GM23338 (cell line): ENCODE data around the gene MAP2K5. TPM values are rescaled to one million over a fixed set of nuclear protein-coding genes. Genes with fewer than 3 reads are reported as not detected.

Experiments
- ATAC-seq: fragments of 200-7000 bp; cut with Tn5 transposase; 3 replicates; pipeline ENCODE4 v1.9.1; 2020
- DNase-seq: peaks from one replicate; pipeline ENCODE4 v3.0.0-alpha.2; 2015; ENCODE audit warnings: low spot score
- H2AFZ ChIP-seq: fragments of 200-600 bp; sonication (generic); 2 replicates; pipeline ENCODE4 v1.8.0; 2016; ENCODE audit warnings: antibody characterized with exemption, mild to moderate bottlenecking, moderate library complexity
- H3F3A ChIP-seq: fragments of 200-600 bp; sonication (generic); replicated peaks from 2 replicates; pipeline ENCODE4 v1.8.0; 2017; ENCODE audit warnings: antibody characterized with exemption, mixed run types, low read depth
- H3K27ac ChIP-seq: fragments of 200-600 bp; sonication (generic); 2 replicates; pipeline ENCODE4 v1.6.1; 2016; ENCODE audit warnings: low read depth
- H3K27me3 ChIP-seq: fragments of 200-600 bp; sonication (generic); 2 replicates; pipeline ENCODE4 v1.8.0; 2016; ENCODE audit warnings: mild to moderate bottlenecking, mixed run types, moderate library complexity; ENCODE audit not compliant: insufficient read depth
- H3K36me3 ChIP-seq: fragments of 200-600 bp; sonication (generic); 2 replicates; pipeline ENCODE4 v1.8.0; 2016; ENCODE audit warnings: mild to moderate bottlenecking; ENCODE audit not compliant: insufficient read depth
- H3K4me1 ChIP-seq: fragments of 200-600 bp; sonication (generic); 2 replicates; pipeline ENCODE4 v1.8.0; 2016; ENCODE audit warnings: mild to moderate bottlenecking, moderate library complexity; ENCODE audit not compliant: insufficient read depth
- H3K4me2 ChIP-seq: fragments of 200-600 bp; sonication (generic); 2 replicates; pipeline ENCODE4 v1.7.1; 2017; ENCODE audit warnings: mixed run types
- H3K4me3 ChIP-seq: fragments of 200-600 bp; sonication (generic); 2 replicates; pipeline ENCODE4 v1.6.1; 2016; ENCODE audit warnings: mixed run types
- H3K79me2 ChIP-seq: fragments of 200-600 bp; sonication (generic); replicated peaks from 2 replicates; pipeline ENCODE4 v1.8.0; 2017; ENCODE audit warnings: mild to moderate bottlenecking; ENCODE audit not compliant: insufficient read depth
- H3K9me2 ChIP-seq: fragments of 200-600 bp; sonication (generic); 2 replicates; pipeline ENCODE4 v1.8.0; 2017; ENCODE audit not compliant: insufficient read depth
- H4K20me1 ChIP-seq: fragments of 200-600 bp; sonication (generic); replicated peaks from 2 replicates; pipeline ENCODE4 v1.8.0; 2017; ENCODE audit warnings: mild to moderate bottlenecking; ENCODE audit not compliant: insufficient read depth
- H3K27ac Mint-ChIP-seq: 2 replicates; pipeline ENCODE4 v1.8.0; 2020; ENCODE audit warnings: inconsistent platforms, mild to moderate bottlenecking, moderate library complexity, mixed read lengths
- H3K27me3 Mint-ChIP-seq: 3 replicates; pipeline ENCODE4 v1.8.0; 2022; ENCODE audit warnings: low read depth, mild to moderate bottlenecking, moderate library complexity, mixed read lengths, inconsistent platforms; ENCODE audit not compliant: insufficient read depth, poor library complexity
- H3K36me3 Mint-ChIP-seq: 3 replicates; pipeline ENCODE4 v1.8.0; 2021; ENCODE audit warnings: low read depth, mild to moderate bottlenecking, inconsistent platforms, moderate library complexity, mixed read lengths
- H3K4me1 Mint-ChIP-seq: 3 replicates; pipeline ENCODE4 v1.8.0; 2020; ENCODE audit warnings: mild to moderate bottlenecking, inconsistent platforms, mixed read lengths
- H3K4me3 Mint-ChIP-seq: 3 replicates; pipeline ENCODE4 v1.8.0; 2021; ENCODE audit warnings: moderate library complexity, mild to moderate bottlenecking, inconsistent platforms, mixed read lengths
- H3K9me3 Mint-ChIP-seq: 3 replicates; pipeline ENCODE4 v1.8.0; 2020; ENCODE audit warnings: moderate library complexity, mild to moderate bottlenecking, inconsistent platforms, mixed read lengths
- CREB1 ChIP-seq: fragments of 250-450 bp; sonication (Bioruptor Pico); IDR thresholded peaks from 2 replicates; pipeline ENCODE4 v1.5.0; 2020; ENCODE audit warnings: low read depth, mild to moderate bottlenecking, moderate library complexity
- ETS1 ChIP-seq: IDR thresholded peaks from 2 replicates; pipeline ENCODE4 v1.6.1; 2016; ENCODE audit warnings: antibody characterized with exemption
- EZH2 ChIP-seq: fragments of 200-600 bp; sonication (generic); IDR thresholded peaks from one replicate; pipeline ENCODE4 v1.8.0; 2017; ENCODE audit warnings: antibody characterized with exemption, mild to moderate bottlenecking, low read depth; ENCODE audit not compliant: unreplicated experiment
- EZH2phosphoT487 ChIP-seq: fragments of 200-600 bp; sonication (generic); IDR thresholded peaks from one replicate; pipeline ENCODE4 v1.8.1; 2018; ENCODE audit warnings: antibody characterized with exemption; ENCODE audit not compliant: unreplicated experiment
- NANOG ChIP-seq: IDR thresholded peaks from 2 replicates; pipeline ENCODE4 v1.6.1; 2016; ENCODE audit warnings: antibody characterized with exemption, borderline replicate concordance
- POLR2AphosphoS5 ChIP-seq: IDR thresholded peaks from 2 replicates; pipeline ENCODE4 v1.6.1; 2016; ENCODE audit warnings: antibody characterized with exemption, low read depth
- STAT1 ChIP-seq: IDR thresholded peaks from one replicate; pipeline ENCODE4 v1.6.1; 2016; ENCODE audit warnings: antibody characterized with exemption; ENCODE audit not compliant: unreplicated experiment
- ZNF114 ChIP-seq: fragments of 250-450 bp; sonication (Bioruptor Pico); IDR thresholded peaks from 2 replicates; pipeline ENCODE4 v1.5.0; 2020; ENCODE audit warnings: mild to moderate bottlenecking, moderate library complexity
- ZNF331 ChIP-seq: fragments of 250-450 bp; sonication (Bioruptor Pico); IDR thresholded peaks from 2 replicates; pipeline ENCODE4 v1.5.0; 2020; ENCODE audit warnings: low read depth, mild to moderate bottlenecking, moderate library complexity
- polyA plus RNA-seq: library from polyadenylated mRNA; unstranded; fragments of >200 nt; fragmentation: Nextera tagmentation; extraction: Ambion mirVana; gene quantifications from 2 replicates; pipeline ENCODE4 v1.2.1, GENCODE V29; 2016
- total RNA-seq: library from RNA; depleted of rRNA; stranded (reverse); fragments of >200 nt; shearing (Covaris generic); gene quantifications from 2 replicates; pipeline ENCODE4 v1.2.3, GENCODE V29; 2014
- TF ChIP-seq, protein P1 (sequence below): fragments of 250-450 bp; sonication (Bioruptor Pico); IDR thresholded peaks from 2 replicates; pipeline ENCODE4 v1.5.0; 2020; ENCODE audit warnings: mild to moderate bottlenecking, moderate library complexity
- TF ChIP-seq, protein P2 (sequence below), 2 experiments: fragments of 200-600 bp in 1 of 2; sonication (generic) in 1 of 2; conservative IDR thresholded peaks; 2 replicates each; pipeline versions ENCODE4 v1.5.1 to v1.6.1; 2016 to 2017; ENCODE audit warnings: antibody characterized with exemption in 2 of 2, low read depth in 2 of 2, mild to moderate bottlenecking in 2 of 2, moderate library complexity in 1 of 2

The MAP2K5 gene
- total and polyA plus RNA-seq, 2 experiments from 2014 or later = 6.5 to 13.6 TPM

DNA sequence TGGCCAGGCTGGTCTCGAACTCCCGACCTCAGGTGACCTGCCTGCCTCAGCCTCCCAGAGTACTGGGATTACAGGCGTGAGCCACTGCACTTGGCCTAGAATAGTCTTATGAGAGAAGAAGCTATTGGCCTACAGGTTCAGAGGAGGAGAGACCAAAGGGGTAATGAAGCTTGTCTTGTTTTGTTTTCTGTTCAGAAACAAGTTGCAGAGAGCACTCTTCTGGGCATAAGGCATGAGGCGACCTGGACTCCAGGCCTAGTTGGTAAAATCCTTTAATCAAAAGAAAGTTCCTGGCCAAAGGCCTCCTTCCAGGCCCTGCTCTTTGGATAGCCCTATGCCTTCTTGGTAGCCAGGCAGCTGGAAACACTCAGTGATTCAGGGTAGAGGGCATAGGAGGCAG lies 195.6 kb downstream of the MAP2K5 start:
- Histone ChIP-seq H4K20me1 (no peaks in the 10 kb centered on the region), H3K27me3 (no peaks in the 10 kb centered on the region), H3F3A (no peaks in the 10 kb centered on the region), H3K4me3 (no peak overlapping the region), H3K9me2 (no peaks in the 10 kb centered on the region), H2AFZ (no peak overlapping the region), H3K36me3 (no peaks in the 10 kb centered on the region), H3K27ac (no peak overlapping the region), H3K4me2 (no peak overlapping the region), H3K4me1 (peaks cover 20% of the 10 kb centered on the region), H3K79me2 (no peaks in the 10 kb centered on the region)
- Mint-ChIP-seq H3K4me3 (no peak overlapping the region), H3K27me3 (peaks cover 1% of the 10 kb centered on the region), H3K36me3 (no peaks in the 10 kb centered on the region), H3K27ac (no peak overlapping the region), H3K9me3 (no peaks in the 10 kb centered on the region), H3K4me1 (peaks cover 20% of the 10 kb centered on the region; the same call in 2 of the 3 replicates)
- no peak for ATAC-seq
- TF ChIP-seq STAT1 (no peak), CREB1 (CRISPR knock-in tag) (no peak), POLR2AphosphoS5 (no peak), ETS1 (no peak)
- no peak for DNase-seq

DNA sequence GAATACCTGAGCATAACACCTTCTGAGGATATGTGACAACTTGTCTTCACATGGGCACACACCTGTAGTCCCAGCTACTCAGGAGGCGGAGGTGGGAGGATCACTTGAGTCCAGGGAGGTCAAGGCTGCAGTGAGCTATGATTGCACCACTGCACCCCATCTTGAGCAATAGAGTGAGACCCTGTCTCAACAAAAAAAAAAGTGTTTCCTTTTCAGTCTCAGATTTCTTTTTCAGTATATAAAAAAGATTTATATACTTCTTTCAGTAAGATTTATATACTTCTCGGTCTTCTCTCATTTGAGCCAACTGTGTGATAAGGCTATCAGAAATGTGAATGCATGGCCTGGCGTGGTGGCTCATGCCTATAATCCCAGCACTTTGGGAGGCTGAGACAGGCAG lies 197.9 kb downstream of the MAP2K5 start:
- Histone ChIP-seq H3K4me3 (no peak overlapping the region), H4K20me1 (no peaks in the 10 kb centered on the region), H3K27ac (no peak overlapping the region), H3K36me3 (no peaks in the 10 kb centered on the region), H3K9me2 (no peaks in the 10 kb centered on the region), H2AFZ (no peak overlapping the region), H3K4me2 (no peak overlapping the region), H3K27me3 (no peaks in the 10 kb centered on the region), H3K4me1 (peaks cover 4% of the 10 kb centered on the region), H3K79me2 (no peaks in the 10 kb centered on the region), H3F3A (no peaks in the 10 kb centered on the region)
- H3K4me3 Mint-ChIP-seq = no peak overlapping the region
- H3K27ac Mint-ChIP-seq = no peak overlapping the region
- no peak for DNase-seq
- peaks cover 7% of the 10 kb centered on the region; the same call in 2 of the 3 replicates for H3K4me1 Mint-ChIP-seq
- peaks cover 1% of the 10 kb centered on the region for H3K27me3 Mint-ChIP-seq
- no peak for ATAC-seq
- no peaks in the 10 kb centered on the region for H3K36me3 Mint-ChIP-seq
- H3K9me3 Mint-ChIP-seq = no peaks in the 10 kb centered on the region
- TF ChIP-seq ZNF114 (no peak), ZNF331 (no peak), NANOG (no peak), POLR2AphosphoS5 (no peak), ETS1 (no peak), EZH2 (no peak), EZH2phosphoT487 (no peak)
- TF ChIP-seq, protein P1, sequence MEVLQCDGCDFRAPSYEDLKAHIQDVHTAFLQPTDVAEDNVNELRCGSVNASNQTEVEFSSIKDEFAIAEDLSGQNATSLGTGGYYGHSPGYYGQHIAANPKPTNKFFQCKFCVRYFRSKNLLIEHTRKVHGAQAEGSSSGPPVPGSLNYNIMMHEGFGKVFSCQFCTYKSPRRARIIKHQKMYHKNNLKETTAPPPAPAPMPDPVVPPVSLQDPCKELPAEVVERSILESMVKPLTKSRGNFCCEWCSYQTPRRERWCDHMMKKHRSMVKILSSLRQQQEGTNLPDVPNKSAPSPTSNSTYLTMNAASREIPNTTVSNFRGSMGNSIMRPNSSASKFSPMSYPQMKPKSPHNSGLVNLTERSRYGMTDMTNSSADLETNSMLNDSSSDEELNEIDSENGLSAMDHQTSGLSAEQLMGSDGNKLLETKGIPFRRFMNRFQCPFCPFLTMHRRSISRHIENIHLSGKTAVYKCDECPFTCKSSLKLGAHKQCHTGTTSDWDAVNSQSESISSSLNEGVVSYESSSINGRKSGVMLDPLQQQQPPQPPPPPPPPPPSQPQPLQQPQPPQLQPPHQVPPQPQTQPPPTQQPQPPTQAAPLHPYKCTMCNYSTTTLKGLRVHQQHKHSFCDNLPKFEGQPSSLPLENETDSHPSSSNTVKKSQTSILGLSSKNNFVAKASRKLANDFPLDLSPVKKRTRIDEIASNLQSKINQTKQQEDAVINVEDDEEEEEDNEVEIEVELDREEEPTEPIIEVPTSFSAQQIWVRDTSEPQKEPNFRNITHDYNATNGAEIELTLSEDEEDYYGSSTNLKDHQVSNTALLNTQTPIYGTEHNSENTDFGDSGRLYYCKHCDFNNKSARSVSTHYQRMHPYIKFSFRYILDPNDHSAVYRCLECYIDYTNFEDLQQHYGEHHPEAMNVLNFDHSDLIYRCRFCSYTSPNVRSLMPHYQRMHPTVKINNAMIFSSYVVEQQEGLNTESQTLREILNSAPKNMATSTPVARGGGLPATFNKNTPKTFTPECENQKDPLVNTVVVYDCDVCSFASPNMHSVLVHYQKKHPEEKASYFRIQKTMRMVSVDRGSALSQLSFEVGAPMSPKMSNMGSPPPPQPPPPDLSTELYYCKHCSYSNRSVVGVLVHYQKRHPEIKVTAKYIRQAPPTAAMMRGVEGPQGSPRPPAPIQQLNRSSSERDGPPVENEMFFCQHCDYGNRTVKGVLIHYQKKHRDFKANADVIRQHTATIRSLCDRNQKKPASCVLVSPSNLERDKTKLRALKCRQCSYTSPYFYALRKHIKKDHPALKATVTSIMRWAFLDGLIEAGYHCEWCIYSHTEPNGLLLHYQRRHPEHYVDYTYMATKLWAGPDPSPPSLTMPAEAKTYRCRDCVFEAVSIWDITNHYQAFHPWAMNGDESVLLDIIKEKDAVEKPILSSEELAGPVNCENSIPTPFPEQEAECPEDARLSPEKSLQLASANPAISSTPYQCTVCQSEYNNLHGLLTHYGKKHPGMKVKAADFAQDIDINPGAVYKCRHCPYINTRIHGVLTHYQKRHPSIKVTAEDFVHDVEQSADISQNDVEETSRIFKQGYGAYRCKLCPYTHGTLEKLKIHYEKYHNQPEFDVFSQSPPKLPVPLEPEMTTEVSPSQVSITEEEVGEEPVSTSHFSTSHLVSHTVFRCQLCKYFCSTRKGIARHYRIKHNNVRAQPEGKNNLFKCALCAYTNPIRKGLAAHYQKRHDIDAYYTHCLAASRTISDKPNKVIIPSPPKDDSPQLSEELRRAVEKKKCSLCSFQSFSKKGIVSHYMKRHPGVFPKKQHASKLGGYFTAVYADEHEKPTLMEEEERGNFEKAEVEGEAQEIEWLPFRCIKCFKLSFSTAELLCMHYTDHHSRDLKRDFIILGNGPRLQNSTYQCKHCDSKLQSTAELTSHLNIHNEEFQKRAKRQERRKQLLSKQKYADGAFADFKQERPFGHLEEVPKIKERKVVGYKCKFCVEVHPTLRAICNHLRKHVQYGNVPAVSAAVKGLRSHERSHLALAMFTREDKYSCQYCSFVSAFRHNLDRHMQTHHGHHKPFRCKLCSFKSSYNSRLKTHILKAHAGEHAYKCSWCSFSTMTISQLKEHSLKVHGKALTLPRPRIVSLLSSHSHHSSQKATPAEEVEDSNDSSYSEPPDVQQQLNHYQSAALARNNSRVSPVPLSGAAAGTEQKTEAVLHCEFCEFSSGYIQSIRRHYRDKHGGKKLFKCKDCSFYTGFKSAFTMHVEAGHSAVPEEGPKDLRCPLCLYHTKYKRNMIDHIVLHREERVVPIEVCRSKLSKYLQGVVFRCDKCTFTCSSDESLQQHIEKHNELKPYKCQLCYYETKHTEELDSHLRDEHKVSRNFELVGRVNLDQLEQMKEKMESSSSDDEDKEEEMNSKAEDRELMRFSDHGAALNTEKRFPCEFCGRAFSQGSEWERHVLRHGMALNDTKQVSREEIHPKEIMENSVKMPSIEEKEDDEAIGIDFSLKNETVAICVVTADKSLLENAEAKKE (CRISPR knock-in tag) = no peak
- TF ChIP-seq, protein P2, sequence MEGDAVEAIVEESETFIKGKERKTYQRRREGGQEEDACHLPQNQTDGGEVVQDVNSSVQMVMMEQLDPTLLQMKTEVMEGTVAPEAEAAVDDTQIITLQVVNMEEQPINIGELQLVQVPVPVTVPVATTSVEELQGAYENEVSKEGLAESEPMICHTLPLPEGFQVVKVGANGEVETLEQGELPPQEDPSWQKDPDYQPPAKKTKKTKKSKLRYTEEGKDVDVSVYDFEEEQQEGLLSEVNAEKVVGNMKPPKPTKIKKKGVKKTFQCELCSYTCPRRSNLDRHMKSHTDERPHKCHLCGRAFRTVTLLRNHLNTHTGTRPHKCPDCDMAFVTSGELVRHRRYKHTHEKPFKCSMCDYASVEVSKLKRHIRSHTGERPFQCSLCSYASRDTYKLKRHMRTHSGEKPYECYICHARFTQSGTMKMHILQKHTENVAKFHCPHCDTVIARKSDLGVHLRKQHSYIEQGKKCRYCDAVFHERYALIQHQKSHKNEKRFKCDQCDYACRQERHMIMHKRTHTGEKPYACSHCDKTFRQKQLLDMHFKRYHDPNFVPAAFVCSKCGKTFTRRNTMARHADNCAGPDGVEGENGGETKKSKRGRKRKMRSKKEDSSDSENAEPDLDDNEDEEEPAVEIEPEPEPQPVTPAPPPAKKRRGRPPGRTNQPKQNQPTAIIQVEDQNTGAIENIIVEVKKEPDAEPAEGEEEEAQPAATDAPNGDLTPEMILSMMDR (conservative IDR thresholded peaks at IDR 0.05; ENCODE audit: low read depth in 2 of 2) = no peak
